Esophagus mucosa (tissue), 1 donor: Measurements from ENCODE around the gene SLX4IP. TPM values are rescaled to one million over a fixed set of nuclear protein-coding genes. Genes with fewer than 3 reads are reported as not detected.
A peak's percentile ranks its signal among the peaks of the same experiment; 100 is the strongest.

Experiments used
- ATAC-seq: fragments of 200-7000 bp; cut with Tn5 transposase; one replicate; pipeline ENCODE4 v1.9.1; 2020
- total RNA-seq: library from RNA; stranded (reverse); gene quantifications from one replicate; pipeline ENCODE4 v1.2.4, GENCODE V29; 2023
- donor health status: DM: yes; HTN: yes; CAD: no.

Gene SLX4IP
- total RNA-seq, 1 donor from 2014 or later: 5.3 TPM

- ATAC-seq: no peak
These were observed 5.6 kb upstream of the SLX4IP start for GRCh38 chr20:10429443-10429981.

- peak; percentile 55 for ATAC-seq
These were observed 5.1 kb upstream of the SLX4IP start for GRCh38 chr20:10430000-10430466.

DNA sequence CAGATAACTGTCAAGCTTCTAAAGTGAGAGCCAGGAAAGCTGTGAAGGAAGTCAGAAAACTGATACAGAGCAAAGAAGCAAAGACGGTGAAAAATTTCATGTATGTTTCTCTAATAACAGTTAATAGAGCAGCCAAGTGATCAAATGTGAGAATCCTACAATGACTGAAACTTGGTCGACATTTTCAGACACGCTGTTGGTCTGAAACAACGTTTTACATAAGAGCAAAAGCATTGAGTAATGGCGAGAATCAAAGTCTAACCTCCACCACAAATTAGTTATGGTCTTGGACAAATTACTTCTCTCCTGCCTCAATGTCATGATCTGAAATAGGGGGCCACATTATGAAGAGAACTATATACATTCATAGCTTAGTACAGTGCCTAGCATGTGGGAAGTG lies 4.4 kb upstream of the SLX4IP start:
- ATAC-seq: no peak

GRCh38 chr20:10432079-10432478 lies 3.0 kb upstream of the SLX4IP start:
- no peak for ATAC-seq

DNA sequence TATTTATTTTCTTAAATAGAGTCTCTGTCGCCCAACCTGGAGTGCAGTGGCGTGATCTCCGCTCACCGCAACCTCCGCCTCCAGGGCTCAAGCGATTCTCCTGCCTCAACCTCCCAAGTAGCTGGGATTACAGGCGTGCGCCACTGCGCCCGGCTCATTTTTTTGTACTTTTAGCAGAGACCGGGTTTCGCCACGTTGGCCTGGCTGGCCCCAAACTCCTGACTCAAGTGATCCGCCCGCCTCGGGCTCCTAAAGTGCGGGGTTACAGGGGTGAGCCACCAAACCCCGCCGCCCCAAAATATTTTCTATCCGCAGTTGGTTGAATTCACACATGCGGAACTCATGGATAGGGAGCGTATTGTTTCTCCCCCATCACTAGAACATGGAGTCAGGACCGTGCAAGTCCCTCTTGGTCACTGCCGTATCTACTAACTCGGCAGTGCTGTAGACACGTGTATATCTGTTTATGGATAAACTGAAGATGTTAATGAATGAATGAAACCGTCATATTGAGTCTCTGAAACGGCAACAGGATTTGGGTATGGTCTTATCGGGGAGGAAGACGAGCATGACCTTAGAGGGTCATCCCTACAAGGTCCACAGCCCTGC lies 2.0 kb upstream of the SLX4IP start:
- ATAC-seq: no peak

DNA sequence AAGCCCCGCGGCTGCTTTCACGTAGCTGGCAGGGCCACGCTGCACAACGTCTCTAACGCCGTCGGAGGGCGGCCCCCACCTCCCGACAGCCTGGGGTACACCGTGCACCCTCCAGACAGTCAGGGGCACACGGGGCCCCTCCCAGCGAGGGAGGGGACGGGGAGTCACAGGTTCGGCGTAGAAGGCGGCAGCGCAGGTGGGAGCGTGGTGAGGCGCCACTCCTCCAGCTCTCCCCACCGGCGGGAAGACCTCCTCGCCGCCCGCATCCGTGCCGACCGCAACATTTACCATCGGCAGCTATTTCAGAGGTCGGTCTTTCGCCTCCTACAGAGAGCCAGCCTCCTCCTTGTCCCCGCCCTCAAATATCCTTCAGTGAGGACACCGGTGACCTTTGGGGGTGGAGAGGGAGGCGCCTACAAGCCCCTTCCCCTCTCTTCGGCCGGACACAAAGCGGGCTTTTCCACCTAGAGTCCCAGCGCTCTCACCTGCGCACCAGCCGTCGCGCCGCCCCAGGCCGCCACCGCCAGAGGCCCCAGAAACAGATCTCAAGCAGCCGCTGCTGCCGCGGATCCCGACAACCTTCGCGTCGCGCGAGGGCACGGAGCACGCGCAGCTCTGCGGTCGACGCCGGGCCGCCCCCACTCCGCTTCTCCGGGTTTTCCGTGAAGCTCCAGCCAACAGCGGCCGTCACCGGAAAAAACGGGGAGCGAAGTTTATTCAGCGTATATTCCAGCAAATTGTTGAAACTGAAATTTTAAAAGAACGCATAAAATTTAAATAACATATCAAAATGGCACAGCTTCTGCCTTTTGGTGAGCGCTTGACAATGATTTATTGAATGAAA lies 1.3 kb upstream of the SLX4IP start, which contains the start of gene MKKS:
MKKS (minus strand) TSS at position 600 of the 844 bp plus-strand sequence. CDS start 20,708 bp downstream, outside the sequence.
- peak; percentile 85 for ATAC-seq

- ATAC-seq: peak; percentile 89
These were observed 656 bp upstream of the SLX4IP start for GRCh38 chr20:10434467-10434831.

GRCh38 chr20:10436053-10436699 lies 1.1 kb downstream of the SLX4IP start:
- no peak for ATAC-seq

DNA sequence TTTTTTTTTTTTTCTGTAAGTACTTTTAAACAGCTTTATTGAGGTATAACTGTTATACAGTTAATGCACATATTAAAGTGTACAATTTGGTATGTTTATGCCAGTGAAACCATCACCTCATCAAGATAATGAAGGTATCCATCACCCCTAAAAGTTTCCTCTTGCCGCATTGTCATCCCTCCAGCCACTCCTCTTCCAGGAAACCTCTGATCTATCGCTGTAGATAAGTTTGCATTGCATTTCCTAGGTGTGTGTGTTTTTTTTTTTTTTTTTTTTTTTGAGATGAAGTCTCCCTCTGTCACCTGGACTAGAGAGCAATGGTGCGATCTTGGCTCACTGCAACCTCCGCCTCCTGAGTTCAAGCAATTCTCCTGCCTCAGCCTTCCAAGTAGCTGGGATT lies 3.1 kb downstream of the SLX4IP start:
- ATAC-seq: no peak

- no peak for ATAC-seq
These were observed 8.8 kb downstream of the SLX4IP start for GRCh38 chr20:10443936-10444335.

DNA sequence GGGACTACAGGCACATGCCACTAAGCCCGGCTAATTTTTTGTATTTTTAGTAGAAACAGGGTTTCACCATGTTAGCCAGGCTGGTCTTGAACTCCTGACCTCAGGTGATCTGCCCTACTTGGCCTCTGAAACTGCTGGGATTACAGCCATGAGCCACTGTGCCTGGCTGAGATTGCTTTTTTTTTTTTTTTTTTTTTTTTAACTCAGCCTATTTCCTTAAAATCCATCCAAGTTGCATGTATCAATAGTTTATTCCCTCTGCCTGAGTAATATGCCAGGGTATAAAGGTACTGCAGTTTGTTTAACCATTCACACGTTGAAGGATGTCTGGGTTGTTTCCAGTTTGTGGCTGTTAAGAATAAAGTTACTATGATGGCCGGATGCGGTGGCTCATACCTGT lies 10.7 kb downstream of the SLX4IP start:
- no peak for ATAC-seq

DNA sequence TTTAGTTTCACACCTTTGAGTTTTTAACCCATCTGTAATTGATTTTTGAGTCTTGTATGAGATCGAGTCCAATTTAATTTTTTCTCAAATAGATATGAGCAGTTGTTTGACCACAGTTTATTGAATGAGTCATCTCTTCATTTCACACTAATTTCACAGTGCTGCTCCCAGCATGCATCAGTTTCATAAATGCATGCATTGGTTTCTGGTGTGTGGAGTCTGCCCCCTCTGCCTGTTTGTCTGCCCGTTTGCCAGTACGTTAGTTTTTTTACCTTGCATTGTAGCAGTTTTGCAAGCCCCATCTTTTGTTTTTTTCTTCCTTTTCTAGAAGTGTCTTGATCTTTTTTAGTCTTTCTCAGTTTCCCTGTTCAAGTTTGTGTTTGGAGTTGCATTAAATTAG lies 11.9 kb downstream of the SLX4IP start:
- peak; percentile 68 for ATAC-seq

DNA sequence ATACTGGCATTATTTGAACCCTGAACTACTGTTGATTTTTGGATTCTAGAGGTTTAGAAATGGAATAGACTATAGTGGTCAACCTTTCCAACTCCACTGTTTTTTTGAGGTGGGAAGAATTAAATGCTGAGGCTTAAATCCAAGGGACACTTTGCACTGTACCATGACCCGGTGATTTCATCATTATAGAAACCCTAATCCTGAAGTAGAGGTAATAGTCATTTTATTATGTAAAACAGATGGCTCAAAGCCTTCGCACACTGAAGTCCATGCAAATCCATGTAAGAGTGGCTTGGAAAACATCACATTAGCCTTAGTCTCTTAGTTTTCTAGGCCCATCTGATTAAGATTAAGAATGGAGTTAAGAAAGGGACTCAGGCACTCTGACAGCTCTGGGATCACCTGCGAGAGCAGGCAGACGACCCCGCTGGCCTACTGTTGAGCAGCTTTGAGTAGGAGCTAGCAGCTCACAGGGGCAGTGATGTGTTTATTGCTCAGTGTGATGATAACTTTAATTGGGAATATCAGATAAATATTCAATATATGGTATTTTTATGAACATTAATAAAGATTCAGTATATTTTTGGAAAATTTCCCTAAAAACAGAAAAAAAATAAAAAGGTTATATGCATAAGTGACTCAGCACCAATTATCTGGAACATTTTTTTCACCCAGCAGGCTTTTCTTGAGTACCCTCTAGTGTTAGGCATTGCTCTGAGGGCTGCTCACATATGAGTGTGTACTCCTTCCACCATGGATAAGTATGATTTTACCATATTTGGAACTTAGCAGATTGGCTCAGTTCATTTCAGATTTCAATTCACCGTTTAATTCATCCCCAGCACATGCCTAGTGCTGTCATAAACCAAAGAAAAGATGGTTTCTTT lies 13.4 kb downstream of the SLX4IP start:
- ATAC-seq: no peak

- ATAC-seq: peak; percentile 63
These were observed 14.2 kb downstream of the SLX4IP start for GRCh38 chr20:10449270-10449669.

- ATAC-seq: no peak
These were observed 18.1 kb downstream of the SLX4IP start for GRCh38 chr20:10453241-10453640.

GRCh38 chr20:10454151-10454750 lies 19.1 kb downstream of the SLX4IP start:
- ATAC-seq: no peak

DNA sequence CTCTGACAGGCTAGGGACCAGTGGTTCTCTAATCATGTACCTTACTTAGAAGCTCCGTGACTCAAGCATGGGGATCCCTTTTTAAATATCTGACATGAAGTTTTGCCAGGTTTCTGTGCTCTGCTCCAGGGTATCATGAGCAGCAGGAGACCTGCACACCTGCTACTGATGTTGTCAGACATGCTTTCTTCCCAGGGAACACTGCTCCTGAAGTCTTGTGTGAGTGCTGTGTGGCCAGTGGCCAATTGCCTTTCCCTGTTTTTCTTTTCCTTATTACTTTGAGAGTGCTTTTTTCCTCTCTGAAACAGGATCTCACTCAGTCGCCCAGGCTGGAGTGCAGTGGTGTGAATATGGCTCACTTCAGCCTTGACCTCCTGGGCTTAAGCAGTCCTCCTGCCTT lies 26.4 kb downstream of the SLX4IP start:
- ATAC-seq: no peak

GRCh38 chr20:10462516-10462915 lies 27.4 kb downstream of the SLX4IP start:
- ATAC-seq: no peak

DNA sequence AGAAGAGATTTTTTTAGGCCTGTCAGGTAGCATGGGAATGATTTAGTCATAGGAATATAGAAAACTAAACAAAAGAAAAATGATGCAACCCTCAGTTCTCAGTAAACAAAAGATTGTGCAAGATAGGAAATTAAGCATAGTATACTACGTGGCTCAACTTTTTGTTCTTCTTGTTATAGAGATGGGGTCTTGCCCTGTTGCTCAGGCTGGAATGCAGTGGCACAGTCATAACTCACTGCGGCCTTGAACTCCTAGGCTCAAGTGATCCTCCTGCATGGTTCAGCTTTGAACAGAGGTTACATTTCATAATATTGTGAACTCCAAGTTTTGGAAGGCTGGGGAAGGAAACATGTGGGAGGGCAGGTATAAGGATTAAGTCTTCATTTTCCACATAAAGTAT lies 28.5 kb downstream of the SLX4IP start:
- ATAC-seq: peak; percentile 66

GRCh38 chr20:10465135-10465534 lies 30.0 kb downstream of the SLX4IP start:
- ATAC-seq: no peak

- ATAC-seq: no peak
These were observed 31.2 kb downstream of the SLX4IP start for GRCh38 chr20:10466325-10466724.

- ATAC-seq: no peak
These were observed 31.8 kb downstream of the SLX4IP start for GRCh38 chr20:10466855-10467254.
